A549 (cell line): Measurements from ENCODE around the gene TCF12. TPM values are rescaled to one million over a fixed set of nuclear protein-coding genes. Genes with fewer than 3 reads are reported as not detected.
A peak's percentile ranks its signal among the peaks of the same experiment; 100 is the strongest.

Source experiments
- ATAC-seq, 2 experiments: fragments of 200-7000 bp in 1 of 2; fragments of >200 bp in 1 of 2; cut with Nextera tagmentation in 1 of 2; cut with Tn5 transposase in 1 of 2; 3 replicates each; pipeline versions ENCODE4 v1.8.0 to v1.9.1; 2018 to 2020; ENCODE audit warnings: mild to moderate bottlenecking in 1 of 2, moderate library complexity in 1 of 2
- CTCF ChIA-PET: fragments of 300-600 bp; sonication (Branson Sonifier 250); formaldehyde crosslinking; extraction: SDS; loops from one replicate; lab custom pipeline; 2021; ENCODE audit warnings: antibody characterized with exemption, inconsistent platforms; lab: Yijun Ruan, JAX
- POLR2A ChIA-PET: fragments of 350-600 bp; formaldehyde crosslinking; extraction: SDS; loops from one replicate; lab custom pipeline; 2021; ENCODE audit warnings: antibody characterized with exemption, inconsistent platforms; lab: Yijun Ruan, JAX
- DNase-seq, 2 experiments: peaks; one replicate each; pipeline versions ENCODE4 v3.0.0 to v3.0.0-alpha.2; 2011 to 2016; ENCODE audit warnings: low read depth in 1 of 2, low spot score in 1 of 2
- FAIRE-seq: peaks from 2 replicates; lab custom pipeline; 2011; peaks lifted over from hg19 to GRCh38; lab: Jason Lieb, UNC
- H3K27ac ChIP-seq, 2 experiments: fragments of >200 bp; sonication (Bioruptor Twin); formaldehyde crosslinking; 3 replicates each; pipeline ENCODE4 v1.5.1; 2016 to 2017
- H3K4me1 ChIP-seq: fragments of >200 bp; sonication (Bioruptor Twin); formaldehyde crosslinking; 3 replicates; pipeline ENCODE4 v1.6.1; 2016
- H3K4me2 ChIP-seq: fragments of >200 bp; sonication (Bioruptor Twin); formaldehyde crosslinking; 3 replicates; pipeline ENCODE4 v1.6.1; 2016
- H3K4me3 ChIP-seq: fragments of >200 bp; sonication (Bioruptor Twin); formaldehyde crosslinking; 3 replicates; pipeline ENCODE4 v1.5.1; 2016
- H3K9me3 ChIP-seq: fragments of >200 bp; sonication (Bioruptor Twin); formaldehyde crosslinking; 3 replicates; pipeline ENCODE4 v1.6.1; 2016
- CBX2 ChIP-seq: fragments of 200-600 bp; sonication (generic); IDR thresholded peaks from 2 replicates; pipeline ENCODE4 v1.6.1; 2016; ENCODE audit warnings: low read depth, mild to moderate bottlenecking, borderline replicate concordance
- CBX8 ChIP-seq: fragments of 200-600 bp; sonication (generic); IDR thresholded peaks from 2 replicates; pipeline ENCODE4 v1.6.1; 2016
- ELK1 ChIP-seq: fragments of 150-350 bp; IDR thresholded peaks from 2 replicates; pipeline ENCODE4 v1.6.1; 2014; ENCODE audit warnings: low read depth, mild to moderate bottlenecking, low read length
- FOSB ChIP-seq: fragments of 250-450 bp; sonication (Bioruptor Pico); IDR thresholded peaks from 2 replicates; pipeline ENCODE4 v1.5.0; 2020; ENCODE audit warnings: mild to moderate bottlenecking, moderate library complexity
- FOSL2 ChIP-seq, 2 experiments: fragments of 450-650 bp in 1 of 2; fragments of >200 bp in 1 of 2; sonication (Bioruptor Twin) in 1 of 2; formaldehyde crosslinking; IDR thresholded peaks; 2 replicates each; pipeline versions ENCODE4 v1.5.0 to v1.6.1; 2016 to 2020; ENCODE audit warnings: mild to moderate bottlenecking in 1 of 2, moderate library complexity in 1 of 2
- FOXS1 ChIP-seq: fragments of 250-450 bp; sonication (Bioruptor Pico); IDR thresholded peaks from 2 replicates; pipeline ENCODE4 v1.5.0; 2020; ENCODE audit warnings: mild to moderate bottlenecking, moderate library complexity
- HES2 ChIP-seq: fragments of >200 bp; sonication (Bioruptor Twin); formaldehyde crosslinking; IDR thresholded peaks from 2 replicates; pipeline ENCODE4 v1.6.1; 2016
- HOXA7 ChIP-seq: fragments of 250-450 bp; sonication (Bioruptor Pico); IDR thresholded peaks from 2 replicates; pipeline ENCODE4 v1.5.0; 2020; ENCODE audit warnings: mild to moderate bottlenecking, moderate library complexity
- HOXB13 ChIP-seq: fragments of 250-450 bp; sonication (Bioruptor Pico); IDR thresholded peaks from 2 replicates; pipeline ENCODE4 v1.5.0; 2020; ENCODE audit warnings: low read depth, mild to moderate bottlenecking, moderate library complexity
- HOXB5 ChIP-seq: fragments of 250-450 bp; sonication (Bioruptor Pico); IDR thresholded peaks from 2 replicates; pipeline ENCODE4 v1.5.0; 2020; ENCODE audit warnings: mild to moderate bottlenecking, moderate library complexity
- JUN ChIP-seq, 2 experiments: fragments of >200 bp; sonication (Bioruptor Twin); formaldehyde crosslinking; IDR thresholded peaks; 2 replicates in 1 of 2; 3 replicates in 1 of 2; pipeline ENCODE4 v1.6.1; 2016 to 2017
- MAFK ChIP-seq: fragments of 450-650 bp; IDR thresholded peaks from 2 replicates; pipeline ENCODE4 v1.6.1; 2014; ENCODE audit not compliant: partially characterized antibody
- MAZ ChIP-seq: fragments of 150-350 bp; IDR thresholded peaks from 2 replicates; pipeline ENCODE4 v1.6.1; 2014; ENCODE audit warnings: antibody characterized with exemption, low read depth, low read length, borderline replicate concordance
- PHF8 ChIP-seq: fragments of 200-600 bp; sonication (generic); IDR thresholded peaks from 2 replicates; pipeline ENCODE4 v1.6.1; 2016; ENCODE audit warnings: low read depth, mild to moderate bottlenecking, antibody characterized with exemption, moderate library complexity, borderline replicate concordance
- POLR2A ChIP-seq: IDR thresholded peaks from 2 replicates; pipeline ENCODE4 v1.6.1; 2012; ENCODE audit warnings: mild to moderate bottlenecking, low read length
- RARB ChIP-seq: fragments of 250-450 bp; sonication (Bioruptor Pico); IDR thresholded peaks from 2 replicates; pipeline ENCODE4 v1.8.0; 2021; ENCODE audit warnings: mild to moderate bottlenecking, moderate library complexity
- RCOR1 ChIP-seq: fragments of 150-350 bp; IDR thresholded peaks from 2 replicates; pipeline ENCODE4 v1.6.1; 2014; ENCODE audit warnings: antibody characterized with exemption, low read length, low read depth
- TFCP2L1 ChIP-seq: fragments of 250-450 bp; sonication (Bioruptor Pico); IDR thresholded peaks from 2 replicates; pipeline ENCODE4 v1.5.0; 2021; ENCODE audit warnings: mild to moderate bottlenecking
- WGBS: methylation state at CpG from one replicate; pipeline ENCODE4 v1.1.6; 2017; ENCODE audit errors: missing lambda C conversion rate; 5-methylcytosine and 5-hydroxymethylcytosine counted together
- polyA plus RNA-seq, 4 experiments: library from polyadenylated mRNA; depleted of rRNA in 3 of 4; stranded (reverse); fragments of >200 nt; fragmentation: RNase III in 1 of 4; extraction: RNeasy Plus Mini Kit Qiagen cat#74134 plus additional on column Dnase treatment in 1 of 4; gene quantifications; 2 replicates in 3 of 4; 3 replicates in 1 of 4; pipeline ENCODE4 v1.2.3, GENCODE V29; 2011 to 2017
- TF ChIP-seq, protein P1 (sequence below): fragments of 450-650 bp; IDR thresholded peaks from 2 replicates; pipeline ENCODE4 v1.6.1; 2014; ENCODE audit warnings: antibody characterized with exemption
- TF ChIP-seq, protein P2 (sequence below): IDR thresholded peaks from 2 replicates; pipeline ENCODE4 v1.6.1; 2012

TCF12 gene
- polyA plus RNA-seq, 2 of the 4 experiments (the other 2 are of a cell fraction), result 36.3 to 121 TPM

DNA sequence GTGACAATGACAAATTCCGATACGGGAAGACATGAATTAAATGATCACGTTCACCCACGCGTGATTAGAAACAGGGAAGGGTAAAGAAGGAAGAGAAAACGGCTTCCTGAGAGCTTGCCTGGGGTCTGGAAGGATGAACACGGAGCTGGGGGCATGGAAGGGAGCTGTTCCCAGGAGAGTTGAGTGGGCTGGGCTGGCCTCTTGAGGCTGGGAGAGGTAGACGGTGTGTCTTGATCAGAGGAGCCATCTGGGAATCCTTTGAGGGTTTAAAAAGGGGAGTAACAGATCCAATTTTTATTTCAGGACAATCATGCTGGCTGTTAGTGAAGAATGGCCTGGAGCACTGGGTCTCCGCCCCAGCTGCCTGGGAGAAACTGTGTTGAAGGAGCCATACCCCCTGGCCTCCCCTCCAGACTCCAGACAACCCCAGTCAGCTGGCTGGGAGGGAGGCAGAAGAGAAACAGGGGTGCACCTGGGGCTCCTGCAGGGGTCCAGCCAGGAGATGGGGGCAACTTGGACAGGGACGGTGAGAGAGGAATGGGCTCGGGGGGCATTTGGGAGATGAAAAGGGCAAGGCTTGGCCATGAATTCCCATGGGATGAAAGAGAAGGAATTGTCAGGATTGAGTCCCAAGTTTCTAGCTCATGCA lies 404.3 kb downstream of the TCF12 start:
- H3K4me3 ChIP-seq, result no peak overlapping the region
- no peak for DNase-seq
- ChIA-PET CTCF (interaction anchor here (0.7 to 3.9 kb wide), 11 partner anchors 11 to 832 kb away, joined by 3 to 29 read pairs (median 4); no protein-coding TSS in a partner anchor), POLR2A (interaction anchor here (1.3 to 1.5 kb wide), 2 partner anchors 16 to 405 kb away, joined by 4 to 9 read pairs; no protein-coding TSS in a partner anchor)
- H3K4me2 ChIP-seq, result peak overlapping the region; percentile 75; the same call in 2 of the 3 replicates
- 93% methylated on average over 11 of the region's 11 CpGs for WGBS
- H3K4me1 ChIP-seq, result peaks cover 31% of the 10 kb centered on the region
- ATAC-seq, result no peak
- FAIRE-seq, result no peak
- no peaks in the 10 kb centered on the region for H3K9me3 ChIP-seq
- peak overlapping the region; percentile 91 to 95 for H3K27ac ChIP-seq
- TF ChIP-seq JUN (IDR thresholded peaks at IDR 0.05) (no peak), HES2 (no peak), HOXB13 (CRISPR knock-in tag) (no peak), ELK1 (no peak), CBX2 (no peak), FOSB (no peak), CBX8 (no peak), POLR2A (no peak), PHF8 (no peak), HOXB5 (CRISPR knock-in tag) (no peak), FOXS1 (no peak), RCOR1 (no peak), MAFK (no peak), MAZ (no peak)
- TF ChIP-seq, protein P1, sequence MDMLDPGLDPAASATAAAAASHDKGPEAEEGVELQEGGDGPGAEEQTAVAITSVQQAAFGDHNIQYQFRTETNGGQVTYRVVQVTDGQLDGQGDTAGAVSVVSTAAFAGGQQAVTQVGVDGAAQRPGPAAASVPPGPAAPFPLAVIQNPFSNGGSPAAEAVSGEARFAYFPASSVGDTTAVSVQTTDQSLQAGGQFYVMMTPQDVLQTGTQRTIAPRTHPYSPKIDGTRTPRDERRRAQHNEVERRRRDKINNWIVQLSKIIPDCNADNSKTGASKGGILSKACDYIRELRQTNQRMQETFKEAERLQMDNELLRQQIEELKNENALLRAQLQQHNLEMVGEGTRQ, result no peak

DNA sequence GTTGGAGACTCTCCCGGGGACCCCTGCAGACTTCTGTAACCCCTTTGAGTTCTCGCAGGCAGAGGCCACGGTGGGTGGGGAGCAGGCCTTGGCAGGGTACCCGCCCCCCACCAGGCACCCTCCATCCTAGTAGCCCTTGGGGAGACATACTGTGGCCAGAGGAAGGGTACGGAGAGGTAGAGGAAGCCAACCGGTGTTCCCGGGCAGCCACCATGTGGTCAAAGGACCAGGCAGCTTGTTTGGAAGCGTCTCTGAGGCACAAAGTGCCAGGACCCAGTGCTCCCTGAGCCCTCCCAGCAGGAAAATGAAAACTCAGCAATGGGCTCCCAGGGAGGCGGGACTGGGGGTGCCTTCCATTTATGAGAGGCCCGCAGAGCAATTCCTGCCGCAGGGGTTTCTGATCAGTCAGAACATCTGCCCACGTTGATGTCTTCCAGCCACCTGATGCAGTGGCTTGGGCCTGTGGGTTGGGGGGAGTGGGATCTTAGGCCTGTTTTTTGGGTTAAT lies 404.9 kb downstream of the TCF12 start:
- 87% methylated on average over 12 of the region's 12 CpGs for WGBS
- ATAC-seq (peak; percentile 9 to 39; a peak in 3 of 6 replicates), DNase-seq (no peak), FAIRE-seq (no peak)
- no peaks in the 10 kb centered on the region for H3K9me3 ChIP-seq
- TF ChIP-seq, protein P2, sequence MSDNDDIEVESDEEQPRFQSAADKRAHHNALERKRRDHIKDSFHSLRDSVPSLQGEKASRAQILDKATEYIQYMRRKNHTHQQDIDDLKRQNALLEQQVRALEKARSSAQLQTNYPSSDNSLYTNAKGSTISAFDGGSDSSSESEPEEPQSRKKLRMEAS, result 0 out of 2 replicates have a peak, but pooled peaks have one; percentile 18
- TF ChIP-seq FOXS1 (no peak), RARB (CRISPR knock-in tag) (no peak), FOSL2 (IDR thresholded peaks at IDR 0.05) (no peak), FOSL2 (CRISPR knock-in tag; IDR thresholded peaks at IDR 0.05) (peak; percentile 17; the same call in 1 of the 2 replicates), TFCP2L1 (CRISPR knock-in tag) (no peak), HOXA7 (CRISPR knock-in tag) (no peak)
- POLR2A ChIA-PET, result interaction anchor here (1.1 to 1.5 kb wide), 3 partner anchors 17 to 405 kb away, joined by 4 to 9 read pairs (median 7); no protein-coding TSS in a partner anchor
- H3K4me1 ChIP-seq, result peaks cover 31% of the 10 kb centered on the region
- H3K4me2 ChIP-seq, result peak overlapping the region; percentile 75
- H3K4me3 ChIP-seq, result peak overlapping the region; percentile 32; the same call in 1 of the 3 replicates
- peak overlapping the region; percentile 91 to 95 for H3K27ac ChIP-seq
- CTCF ChIA-PET, result interaction anchor here (0.7 to 3.9 kb wide), 9 partner anchors 12 to 832 kb away, joined by 3 to 29 read pairs (median 4); no protein-coding TSS in a partner anchor
